Gastroesophageal sphincter (tissue), 4 donors: ENCODE measurements around the gene CUX1. TPM values are rescaled to one million over a fixed set of nuclear protein-coding genes. Genes with fewer than 3 reads are reported as not detected.

Experiments
- ATAC-seq: fragments of 150-250 bp; one replicate; pipeline ENCODE4 v1.9.1; 2016; ENCODE audit warnings: mild to moderate bottlenecking, moderate library complexity
- H3K27ac ChIP-seq, 4 donors: fragments of 200-600 bp; sonication (generic) in 3 of 4; 1 replicate in 3 of 4; 2 replicates in 1 of 4; pipeline ENCODE4 v1.5.1; 2016 to 2019
- H3K27me3 ChIP-seq: fragments of 200-600 bp; sonication (generic); one replicate; pipeline ENCODE4 v1.5.1; 2019
- H3K36me3 ChIP-seq, 2 donors: fragments of 200-600 bp; sonication (generic); one replicate each; pipeline ENCODE4 v1.5.1; 2019; ENCODE audit warnings: control low read depth in 1 of 2
- H3K4me1 ChIP-seq, 3 donors: fragments of 200-600 bp; sonication (generic); 1 replicate in 2 of 3; 2 replicates in 1 of 3; pipeline ENCODE4 v1.5.1; 2016 to 2019; ENCODE audit warnings: control low read depth in 2 of 3
- H3K4me3 ChIP-seq, 2 donors: fragments of 200-600 bp; sonication (generic); one replicate each; pipeline ENCODE4 v1.5.1; 2019; ENCODE audit warnings: mild to moderate bottlenecking in 1 of 2, moderate library complexity in 1 of 2
- H3K9me3 ChIP-seq, 3 donors: fragments of 200-600 bp; sonication (generic); one replicate each; pipeline ENCODE4 v1.5.1; 2017 to 2019; ENCODE audit warnings: control low read depth in 2 of 3
- EP300 ChIP-seq: sonication (generic); formaldehyde crosslinking; IDR thresholded peaks from one replicate; pipeline ENCODE4 v1.6.1; 2017; ENCODE audit warnings: antibody characterized with exemption, mild to moderate bottlenecking
- POLR2A ChIP-seq, 2 donors: fragments of 450-650 bp; IDR thresholded peaks; one replicate each; pipeline ENCODE4 v1.6.1; 2017; ENCODE audit warnings: antibody characterized with exemption in 2 of 2, mild to moderate bottlenecking in 2 of 2, moderate library complexity in 1 of 2
- POLR2AphosphoS5 ChIP-seq: sonication (generic); formaldehyde crosslinking; IDR thresholded peaks from one replicate; pipeline ENCODE4 v1.6.1; 2017; ENCODE audit warnings: antibody characterized with exemption
- WGBS, 2 donors: methylation state at CpG; one replicate each; pipeline ENCODE4 v1.1.5; 2018; ENCODE audit warnings: low coverage in 1 of 2; 5-methylcytosine and 5-hydroxymethylcytosine counted together
- total RNA-seq, 4 donors: library from RNA; depleted of rRNA; stranded (reverse); fragments of >200 nt; gene quantifications; one replicate each; pipeline ENCODE4 v1.1.0, GENCODE V29; 2016
- TF ChIP-seq, protein P1 (sequence below), 4 experiments: fragments of 200-600 bp in 2 of 4; fragments of 450-650 bp in 2 of 4; sonication (generic) in 1 of 4; IDR thresholded peaks; one replicate each; pipeline ENCODE4 v1.5.1; 2017 to 2019; ENCODE audit warnings: antibody characterized with exemption in 4 of 4, mild to moderate bottlenecking in 2 of 4, moderate library complexity in 2 of 4

Gene CUX1
- total RNA-seq, 4 donors from 2014 or later, result 84.4 to 134 (median 110) TPM

GRCh38 chr7:102312317-102312716 lies 494.9 kb downstream of the CUX1 start:
- H3K9me3 ChIP-seq, result no peaks in the 10 kb centered on the region
- no peak for ATAC-seq
- TF ChIP-seq POLR2A (IDR thresholded peaks at IDR 0.05) (no peak), EP300 (no peak), POLR2AphosphoS5 (no peak)
- TF ChIP-seq, protein P1, sequence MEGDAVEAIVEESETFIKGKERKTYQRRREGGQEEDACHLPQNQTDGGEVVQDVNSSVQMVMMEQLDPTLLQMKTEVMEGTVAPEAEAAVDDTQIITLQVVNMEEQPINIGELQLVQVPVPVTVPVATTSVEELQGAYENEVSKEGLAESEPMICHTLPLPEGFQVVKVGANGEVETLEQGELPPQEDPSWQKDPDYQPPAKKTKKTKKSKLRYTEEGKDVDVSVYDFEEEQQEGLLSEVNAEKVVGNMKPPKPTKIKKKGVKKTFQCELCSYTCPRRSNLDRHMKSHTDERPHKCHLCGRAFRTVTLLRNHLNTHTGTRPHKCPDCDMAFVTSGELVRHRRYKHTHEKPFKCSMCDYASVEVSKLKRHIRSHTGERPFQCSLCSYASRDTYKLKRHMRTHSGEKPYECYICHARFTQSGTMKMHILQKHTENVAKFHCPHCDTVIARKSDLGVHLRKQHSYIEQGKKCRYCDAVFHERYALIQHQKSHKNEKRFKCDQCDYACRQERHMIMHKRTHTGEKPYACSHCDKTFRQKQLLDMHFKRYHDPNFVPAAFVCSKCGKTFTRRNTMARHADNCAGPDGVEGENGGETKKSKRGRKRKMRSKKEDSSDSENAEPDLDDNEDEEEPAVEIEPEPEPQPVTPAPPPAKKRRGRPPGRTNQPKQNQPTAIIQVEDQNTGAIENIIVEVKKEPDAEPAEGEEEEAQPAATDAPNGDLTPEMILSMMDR (IDR thresholded peaks at IDR 0.05), result no peak
- H3K4me1 ChIP-seq, result peaks cover 0 to 2% (median 0%) of the 10 kb centered on the region in 3 donors
- 73 to 100% methylated on average over 1 to 2 of the region's 2 CpGs for WGBS, 2 donors
- no peak overlapping the region for H3K27ac ChIP-seq
- H3K36me3 ChIP-seq, result peaks cover 0 to 16% of the 10 kb centered on the region in 2 donors
- H3K4me3 ChIP-seq, result no peak overlapping the region
- H3K27me3 ChIP-seq, result no peaks in the 10 kb centered on the region

DNA sequence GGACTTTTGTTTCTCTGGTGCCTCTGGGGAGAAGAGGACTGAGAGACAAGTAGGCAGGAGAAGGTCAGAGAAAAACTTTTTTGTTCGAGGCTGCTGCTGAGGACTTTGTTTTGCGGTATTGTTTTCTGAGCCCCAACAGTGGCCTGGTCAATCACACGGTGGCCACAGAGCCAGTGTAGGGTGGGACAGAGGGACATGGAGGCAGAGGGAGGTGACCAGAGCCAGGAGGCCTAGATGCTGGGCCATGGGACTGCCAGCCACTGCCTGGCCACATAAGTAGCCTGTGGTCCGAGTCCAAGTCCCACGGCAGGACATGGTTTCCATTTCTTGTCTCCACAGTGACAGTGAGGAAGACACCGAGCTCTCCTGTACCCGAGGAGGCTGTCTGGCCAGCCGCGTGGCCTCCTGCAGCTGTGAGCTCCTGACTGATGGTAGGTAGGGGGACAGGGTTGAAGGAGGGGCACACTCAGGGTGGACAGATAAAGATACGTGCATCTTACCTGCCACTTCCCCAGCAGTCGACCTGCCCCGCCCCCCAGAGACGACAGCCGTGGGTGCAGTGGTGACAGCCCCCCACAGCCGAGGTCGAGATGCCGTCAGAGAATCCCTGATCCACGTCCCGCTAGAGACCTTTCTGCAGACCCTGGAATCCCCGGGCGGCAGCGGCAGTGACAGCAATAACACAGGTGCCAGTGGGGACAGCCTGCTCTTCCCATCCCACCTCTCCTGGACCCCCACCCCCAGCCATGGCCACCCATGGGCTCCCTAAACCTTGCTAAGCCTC lies 496.8 kb downstream of the CUX1 start:
- TF ChIP-seq POLR2AphosphoS5 (no peak), POLR2A (IDR thresholded peaks at IDR 0.05) (no peak), EP300 (no peak)
- TF ChIP-seq, protein P1 (IDR thresholded peaks at IDR 0.05), result no peak
- WGBS, 2 donors, result 75 to 89% methylated on average over 3 to 5 of the region's 22 CpGs
- ATAC-seq, result no peak
- Histone ChIP-seq H3K4me3 (no peak overlapping the region), H3K36me3 (peaks cover 0 to 12% of the 10 kb centered on the region in 2 donors), H3K27ac (no peak overlapping the region), H3K4me1 (no peaks in the 10 kb centered on the region), H3K27me3 (no peaks in the 10 kb centered on the region), H3K9me3 (no peaks in the 10 kb centered on the region)

DNA sequence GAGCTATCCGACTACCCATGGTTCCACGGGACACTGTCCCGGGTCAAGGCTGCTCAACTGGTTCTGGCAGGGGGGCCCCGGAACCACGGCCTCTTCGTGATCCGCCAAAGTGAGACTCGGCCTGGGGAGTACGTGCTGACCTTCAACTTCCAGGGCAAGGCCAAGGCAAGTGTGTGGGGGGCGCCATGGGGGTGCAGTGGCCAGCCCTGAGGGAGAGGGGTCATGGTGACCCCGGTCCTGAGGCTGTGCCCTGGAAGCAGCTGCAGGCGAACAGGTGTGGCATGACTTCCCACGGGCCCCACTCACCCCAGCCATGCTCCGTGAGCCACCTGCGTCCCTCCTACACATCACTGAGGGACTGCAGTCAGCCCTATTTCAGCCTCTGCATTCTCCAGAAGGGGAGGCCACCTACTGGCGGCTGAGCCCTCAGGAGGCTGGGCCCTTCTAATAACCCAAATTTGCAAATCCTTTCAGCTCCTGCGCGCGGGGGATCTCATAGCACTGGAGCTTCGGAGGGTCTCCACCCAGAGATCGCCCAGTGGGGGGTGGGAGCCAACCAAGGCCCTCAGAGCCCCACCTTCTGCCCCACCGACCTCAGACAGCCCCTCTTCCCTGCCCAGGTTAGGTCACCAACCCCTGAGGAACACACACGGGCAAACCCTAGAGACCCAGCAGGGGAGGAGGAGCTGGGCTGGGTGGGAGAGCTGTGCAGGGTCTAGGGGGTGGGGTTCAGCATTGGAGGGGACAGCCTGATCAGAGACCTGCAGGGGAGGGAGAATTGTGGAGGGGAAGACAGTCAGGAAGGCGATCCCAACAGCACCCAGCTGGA lies 500.0 kb downstream of the CUX1 start:
- Histone ChIP-seq H3K27ac (no peak overlapping the region), H3K4me1 (no peaks in the 10 kb centered on the region), H3K4me3 (no peak overlapping the region), H3K36me3 (peaks cover 0 to 12% of the 10 kb centered on the region in 2 donors), H3K27me3 (peaks cover 27% of the 10 kb centered on the region), H3K9me3 (no peaks in the 10 kb centered on the region)
- TF ChIP-seq, protein P1 (IDR thresholded peaks at IDR 0.05), result no peak
- TF ChIP-seq POLR2AphosphoS5, result no peak
- TF ChIP-seq POLR2A (IDR thresholded peaks at IDR 0.05), result no peak
- no peak for TF ChIP-seq EP300
- no peak for ATAC-seq
- 43 to 80% methylated on average over 1 to 2 of the region's 24 CpGs for WGBS, 2 donors

DNA sequence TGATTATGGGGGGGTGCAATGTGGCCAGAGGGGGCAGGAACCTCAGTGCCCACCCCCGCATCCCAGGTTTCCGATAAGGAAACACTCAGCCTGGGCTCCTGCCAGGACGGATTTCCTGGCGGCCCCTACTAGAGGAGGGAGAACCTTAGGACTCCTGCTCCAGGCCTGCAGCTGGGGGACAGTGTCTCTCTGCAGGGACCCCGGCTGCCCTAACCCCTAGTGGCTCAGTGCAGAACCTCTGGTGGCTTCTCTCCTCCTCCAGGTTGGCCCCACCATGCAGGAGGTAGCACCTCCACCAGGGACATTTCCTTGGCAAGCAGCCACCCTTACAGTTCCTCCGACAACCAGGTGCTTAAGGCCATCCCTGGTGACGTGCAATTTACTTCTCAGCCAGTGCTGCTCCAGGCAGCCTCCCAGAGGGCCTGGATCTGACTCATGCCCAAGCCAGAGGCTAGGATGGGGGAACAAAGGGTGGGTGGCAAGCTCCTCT lies 501.1 kb downstream of the CUX1 start:
- H3K4me1 ChIP-seq, result no peaks in the 10 kb centered on the region
- peaks cover 38% of the 10 kb centered on the region for H3K27me3 ChIP-seq
- H3K4me3 ChIP-seq, result no peak overlapping the region
- no CpG with 5 or more reads among the region's 7 CpGs for WGBS, 2 donors
- H3K9me3 ChIP-seq, result no peaks in the 10 kb centered on the region
- peaks cover 0 to 12% of the 10 kb centered on the region in 2 donors for H3K36me3 ChIP-seq
- ATAC-seq, result no peak
- H3K27ac ChIP-seq, result peak overlapping the region in 1 of 4 donors; percentile 47
- TF ChIP-seq EP300, result no peak
- no peak for TF ChIP-seq POLR2A (IDR thresholded peaks at IDR 0.05)
- TF ChIP-seq POLR2AphosphoS5, result no peak
- TF ChIP-seq, protein P1 (IDR thresholded peaks at IDR 0.05), result no peak
